Epithelial cell of proximal tubule (primary cell): ENCODE measurements around the gene RPS6KB1. TPM values are rescaled to one million over a fixed set of nuclear protein-coding genes. Genes with fewer than 3 reads are reported as not detected.
A peak's percentile ranks its signal among the peaks of the same experiment; 100 is the strongest.

Source experiments
- DNase-seq: peaks from one replicate; pipeline ENCODE4 v3.0.0-alpha.2; 2011; ENCODE audit warnings: low read depth
- H3K4me3 ChIP-seq: 2 replicates; pipeline ENCODE4 v1.5.1; 2011; ENCODE audit warnings: low read depth, mild to moderate bottlenecking, low read length
- total RNA-seq: library from RNA; depleted of rRNA; stranded (reverse); fragments of >200 nt; gene quantifications from 2 replicates; pipeline ENCODE4 v1.2.3, GENCODE V29; 2015
- TF ChIP-seq, protein P1 (sequence below): conservative IDR thresholded peaks from 2 replicates; pipeline ENCODE4 v1.5.1; 2012; ENCODE audit warnings: low read depth, mild to moderate bottlenecking, low read length

Gene RPS6KB1
- total RNA-seq, 1 donor from 2014 or later = 25.0 TPM

DNA sequence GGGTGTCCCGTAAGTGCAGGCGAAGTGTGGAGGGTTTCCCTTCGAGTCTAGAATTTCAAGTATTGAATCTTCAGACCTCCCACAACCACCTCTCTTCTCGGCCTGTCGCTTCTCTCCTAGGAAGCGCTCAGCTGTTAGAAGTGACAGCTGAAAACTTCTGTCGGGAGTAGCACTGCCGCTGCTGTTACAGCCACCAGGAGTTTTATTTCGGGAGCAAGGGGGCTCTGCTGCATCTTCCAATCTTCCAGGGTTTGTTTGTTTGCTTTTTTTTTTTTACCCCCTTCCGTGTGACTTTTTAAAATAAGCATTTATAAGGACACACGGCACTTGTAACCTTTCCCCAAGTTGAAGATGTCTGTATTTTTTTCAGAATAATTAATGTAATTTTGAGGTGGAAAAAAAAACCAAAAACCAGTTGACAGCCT, 767 bp downstream of the RPS6KB1 start:
- no peak for DNase-seq
- peak overlapping the region; percentile 83 for H3K4me3 ChIP-seq
- TF ChIP-seq, protein P1, sequence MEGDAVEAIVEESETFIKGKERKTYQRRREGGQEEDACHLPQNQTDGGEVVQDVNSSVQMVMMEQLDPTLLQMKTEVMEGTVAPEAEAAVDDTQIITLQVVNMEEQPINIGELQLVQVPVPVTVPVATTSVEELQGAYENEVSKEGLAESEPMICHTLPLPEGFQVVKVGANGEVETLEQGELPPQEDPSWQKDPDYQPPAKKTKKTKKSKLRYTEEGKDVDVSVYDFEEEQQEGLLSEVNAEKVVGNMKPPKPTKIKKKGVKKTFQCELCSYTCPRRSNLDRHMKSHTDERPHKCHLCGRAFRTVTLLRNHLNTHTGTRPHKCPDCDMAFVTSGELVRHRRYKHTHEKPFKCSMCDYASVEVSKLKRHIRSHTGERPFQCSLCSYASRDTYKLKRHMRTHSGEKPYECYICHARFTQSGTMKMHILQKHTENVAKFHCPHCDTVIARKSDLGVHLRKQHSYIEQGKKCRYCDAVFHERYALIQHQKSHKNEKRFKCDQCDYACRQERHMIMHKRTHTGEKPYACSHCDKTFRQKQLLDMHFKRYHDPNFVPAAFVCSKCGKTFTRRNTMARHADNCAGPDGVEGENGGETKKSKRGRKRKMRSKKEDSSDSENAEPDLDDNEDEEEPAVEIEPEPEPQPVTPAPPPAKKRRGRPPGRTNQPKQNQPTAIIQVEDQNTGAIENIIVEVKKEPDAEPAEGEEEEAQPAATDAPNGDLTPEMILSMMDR = no peak

DNA sequence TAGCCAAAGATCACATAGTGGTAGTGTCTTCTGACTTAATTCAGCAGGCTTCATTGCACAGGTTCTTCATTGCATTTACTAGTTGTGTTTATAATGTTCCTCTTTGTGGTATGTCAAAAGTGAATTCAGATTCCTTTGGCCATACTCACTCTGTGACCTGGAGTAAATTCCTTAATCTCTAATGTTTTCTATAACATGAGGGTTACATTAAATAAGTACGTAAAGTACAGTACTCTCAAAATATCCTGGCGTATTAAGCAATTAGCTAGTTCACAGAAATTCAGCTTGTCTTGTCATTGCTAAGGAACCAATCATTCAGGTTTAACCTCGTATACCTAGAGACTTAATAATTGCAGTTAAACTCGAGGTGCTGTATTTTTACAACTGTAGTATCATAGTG, 4.2 kb downstream of the RPS6KB1 start:
- no peak overlapping the region for H3K4me3 ChIP-seq
- TF ChIP-seq, protein P1 = no peak
- DNase-seq = no peak

DNA sequence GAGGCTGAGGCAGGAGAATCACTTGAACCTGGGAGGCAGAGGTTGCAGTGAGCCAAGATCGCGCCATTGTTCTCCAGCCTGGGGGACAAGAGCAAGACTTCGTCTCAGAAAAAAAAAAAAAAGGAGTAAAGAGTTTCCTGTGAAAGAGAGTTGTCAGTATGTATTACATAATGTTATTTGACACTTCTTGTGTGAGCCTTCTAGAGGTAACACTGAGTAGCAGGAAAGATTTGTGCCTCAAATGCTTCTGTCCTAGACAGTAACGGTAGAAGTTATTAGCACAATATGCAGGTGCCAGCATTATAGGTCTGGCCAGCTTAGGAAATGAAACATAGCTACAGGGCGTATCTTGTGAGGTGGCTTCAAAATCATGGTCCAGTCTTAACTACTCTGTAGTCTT, 6.2 kb downstream of the RPS6KB1 start:
- DNase-seq = no peak
- H3K4me3 ChIP-seq = no peak overlapping the region
- TF ChIP-seq, protein P1 = no peak

DNA sequence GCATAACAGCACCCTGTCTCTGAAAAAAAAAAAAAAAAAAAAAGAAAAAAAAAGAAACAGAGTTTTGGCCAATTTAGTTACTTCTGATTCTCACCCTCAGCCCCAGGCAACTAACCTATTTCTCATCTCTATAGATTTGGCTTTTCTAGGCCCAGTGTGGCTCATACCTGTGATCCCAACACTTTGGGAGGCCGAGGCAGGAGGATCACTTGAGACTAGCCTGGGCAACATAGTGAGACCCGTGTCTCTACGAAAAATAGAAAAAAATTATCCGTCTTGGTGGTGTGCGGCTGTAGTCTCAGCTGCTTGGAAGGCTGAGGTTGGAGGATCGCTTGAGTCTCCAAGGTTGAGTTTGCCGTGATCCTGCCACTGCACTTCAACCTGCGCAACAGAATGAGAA, 8.7 kb downstream of the RPS6KB1 start:
- TF ChIP-seq, protein P1 = no peak
- no peak overlapping the region for H3K4me3 ChIP-seq
- DNase-seq = no peak

DNA sequence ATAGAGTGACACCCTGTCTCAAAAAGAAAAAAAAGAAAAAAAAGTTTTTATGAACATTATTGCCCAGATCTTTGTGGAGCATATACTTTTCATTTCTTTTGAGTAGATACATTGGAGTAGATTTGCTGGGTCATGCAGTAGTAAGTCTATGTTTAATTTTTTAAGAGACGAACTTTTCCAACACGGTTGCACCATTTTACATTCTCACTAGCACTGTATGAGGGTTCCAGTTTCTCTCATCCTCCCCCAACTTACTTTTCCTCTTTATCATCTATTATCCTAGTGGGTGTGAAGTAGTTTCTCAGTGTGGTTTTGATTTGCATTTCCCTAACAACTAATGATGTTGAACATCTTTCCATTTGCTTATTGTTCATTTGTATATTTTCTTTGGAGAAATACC, 10.5 kb downstream of the RPS6KB1 start:
- DNase-seq = no peak
- TF ChIP-seq, protein P1 = no peak
- H3K4me3 ChIP-seq = no peak overlapping the region

DNA sequence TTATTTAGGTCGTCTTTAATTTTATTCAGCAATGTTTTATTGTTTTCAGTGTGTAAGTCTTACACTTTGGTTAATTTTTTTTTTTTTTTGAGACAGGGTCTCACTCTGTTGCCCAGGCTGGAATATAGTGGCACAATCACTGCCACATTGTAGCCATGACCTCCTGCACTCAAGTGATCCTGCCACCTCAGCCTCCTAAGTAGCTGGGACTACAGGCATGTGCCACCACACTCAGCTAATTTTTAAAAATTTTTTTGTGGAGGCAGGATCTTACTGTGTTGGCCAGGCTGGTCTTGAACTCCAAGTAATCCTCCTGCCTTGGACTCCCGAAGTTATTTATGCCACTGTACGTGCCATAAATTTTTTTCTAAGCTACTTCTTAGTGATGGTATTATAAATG, 14.5 kb downstream of the RPS6KB1 start:
- DNase-seq = no peak
- H3K4me3 ChIP-seq = no peak overlapping the region
- TF ChIP-seq, protein P1 = no peak

DNA sequence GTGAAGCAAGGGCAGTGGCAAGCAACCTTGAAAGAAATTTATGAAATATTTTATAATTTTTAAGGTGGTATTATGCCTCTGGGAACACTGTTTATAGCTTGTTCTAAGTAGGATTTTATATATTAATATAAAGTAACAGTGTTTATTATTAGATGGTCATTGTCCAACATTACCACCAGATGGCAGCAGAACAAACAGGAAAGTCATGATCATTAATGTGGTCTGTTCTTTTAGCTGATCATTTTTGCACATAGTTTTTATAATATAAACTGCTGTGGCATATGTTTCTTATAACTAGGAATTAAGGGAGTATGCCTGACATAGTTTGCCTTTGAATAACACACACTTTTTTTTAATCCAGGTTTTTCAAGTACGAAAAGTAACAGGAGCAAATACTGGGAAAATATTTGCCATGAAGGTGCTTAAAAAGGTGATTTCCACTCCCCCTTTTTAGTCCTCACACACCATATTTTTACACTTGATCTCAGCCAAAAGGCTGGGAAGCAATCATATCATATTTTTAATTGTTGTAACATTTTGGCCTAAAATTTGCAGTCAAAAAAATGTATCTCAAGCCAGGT, 21.4 kb downstream of the RPS6KB1 start:
- TF ChIP-seq, protein P1 = peak; percentile 65
- DNase-seq = no peak
- no peak overlapping the region for H3K4me3 ChIP-seq
